ENCODE data around the gene CACNA2D3. TPM values are rescaled to one million over a fixed set of nuclear protein-coding genes. Genes with fewer than 3 reads are reported as not detected.

CACNA2D3 gene
- polyA plus RNA-seq, 1 donor from 2014 or later: 26.2 TPM

GRCh38 chr3:54582424-54582823 lies 460.1 kb downstream of the CACNA2D3 start:
- no peaks in the 10 kb centered on the region for H3K27me3 ChIP-seq (ENCODE audit: insufficient read depth, low read depth, low read length)
- no peaks in the 10 kb centered on the region for H3K79me2 ChIP-seq (replicated peaks; ENCODE audit: insufficient read depth, low read length)
- H3K9ac ChIP-seq (ENCODE audit: low read length): no peak overlapping the region
- no peak overlapping the region for H2AFZ ChIP-seq (ENCODE audit: low read depth, low read length)
- no peak for TF ChIP-seq TAF1 (IDR thresholded peaks at IDR 0.05; ENCODE audit: low read depth)
- TF ChIP-seq RAD21 (conservative IDR thresholded peaks at IDR 0.05): no peak
- no peak for TF ChIP-seq EP300 (conservative IDR thresholded peaks at IDR 0.05; ENCODE audit: poor library complexity, severe bottlenecking)
- TF ChIP-seq SMC3 (conservative IDR thresholded peaks at IDR 0.05; ENCODE audit: poor library complexity): no peak
- no peak for TF ChIP-seq EZH2 (IDR thresholded peaks at IDR 0.05; ENCODE audit: borderline replicate concordance, insufficient read depth, low read length, poor library complexity, severe bottlenecking)
- no peak overlapping the region for H3K4me3 ChIP-seq (ENCODE audit: low read length)
- no peak overlapping the region for H3K4me2 ChIP-seq (ENCODE audit: low read length)
- no peaks in the 10 kb centered on the region for H3K36me3 ChIP-seq (ENCODE audit: insufficient read depth, low read length)
- H4K20me1 ChIP-seq (ENCODE audit: insufficient read depth): no peaks in the 10 kb centered on the region
- no peaks in the 10 kb centered on the region for H3F3A ChIP-seq (ENCODE audit: insufficient read depth, low read length, poor library complexity, severe bottlenecking)
- H3K9me3 ChIP-seq (ENCODE audit: low read length): no peaks in the 10 kb centered on the region
- H3K9me2 ChIP-seq (ENCODE audit: insufficient read depth, low read length): no peaks in the 10 kb centered on the region
- H3K27ac ChIP-seq (ENCODE audit: low read length): no peak overlapping the region

GRCh38 chr3:54591157-54591556 lies 468.8 kb downstream of the CACNA2D3 start:
- H3K4me3 ChIP-seq (ENCODE audit: low read length): no peak overlapping the region
- no peaks in the 10 kb centered on the region for H4K20me1 ChIP-seq (ENCODE audit: insufficient read depth)
- H3K9ac ChIP-seq (ENCODE audit: low read length): no peak overlapping the region
- no peaks in the 10 kb centered on the region for H3K9me2 ChIP-seq (ENCODE audit: insufficient read depth, low read length)
- no peak overlapping the region for H3K4me2 ChIP-seq (ENCODE audit: low read length)
- H3K36me3 ChIP-seq (ENCODE audit: insufficient read depth, low read length): no peaks in the 10 kb centered on the region
- no peak overlapping the region for H2AFZ ChIP-seq (ENCODE audit: low read depth, low read length)
- no peaks in the 10 kb centered on the region for H3F3A ChIP-seq (ENCODE audit: insufficient read depth, low read length, poor library complexity, severe bottlenecking)
- H3K9me3 ChIP-seq (ENCODE audit: low read length): no peaks in the 10 kb centered on the region
- no peaks in the 10 kb centered on the region for H3K79me2 ChIP-seq (replicated peaks; ENCODE audit: insufficient read depth, low read length)
- no peak for TF ChIP-seq EP300 (conservative IDR thresholded peaks at IDR 0.05; ENCODE audit: poor library complexity, severe bottlenecking)
- no peak for TF ChIP-seq TAF1 (IDR thresholded peaks at IDR 0.05; ENCODE audit: low read depth)
- TF ChIP-seq CTCF (IDR thresholded peaks at IDR 0.05; ENCODE audit: poor library complexity, severe bottlenecking): no peak
- no peak for TF ChIP-seq REST (IDR thresholded peaks at IDR 0.05; ENCODE audit: borderline replicate concordance)
- no peak for TF ChIP-seq SMC3 (conservative IDR thresholded peaks at IDR 0.05; ENCODE audit: poor library complexity)
- TF ChIP-seq POLR2AphosphoS5 (IDR thresholded peaks at IDR 0.05): no peak
- TF ChIP-seq MXI1 (conservative IDR thresholded peaks at IDR 0.05; ENCODE audit: poor library complexity, severe bottlenecking): no peak
- no peak for TF ChIP-seq EZH2 (IDR thresholded peaks at IDR 0.05; ENCODE audit: borderline replicate concordance, insufficient read depth, low read length, poor library complexity, severe bottlenecking)
- no peak for TF ChIP-seq RAD21 (conservative IDR thresholded peaks at IDR 0.05)
- no peaks in the 10 kb centered on the region for H3K27me3 ChIP-seq (ENCODE audit: insufficient read depth, low read depth, low read length)
- H3K27ac ChIP-seq (ENCODE audit: low read length): no peak overlapping the region

All from neural cell (in vitro differentiated cells).